ENCODE measurements around the gene ALDH8A1. TPM values are rescaled to one million over a fixed set of nuclear protein-coding genes. Genes with fewer than 3 reads are reported as not detected.

ALDH8A1 gene
- total RNA-seq, 1 experiment from 2014 or later: 0.29 TPM

DNA sequence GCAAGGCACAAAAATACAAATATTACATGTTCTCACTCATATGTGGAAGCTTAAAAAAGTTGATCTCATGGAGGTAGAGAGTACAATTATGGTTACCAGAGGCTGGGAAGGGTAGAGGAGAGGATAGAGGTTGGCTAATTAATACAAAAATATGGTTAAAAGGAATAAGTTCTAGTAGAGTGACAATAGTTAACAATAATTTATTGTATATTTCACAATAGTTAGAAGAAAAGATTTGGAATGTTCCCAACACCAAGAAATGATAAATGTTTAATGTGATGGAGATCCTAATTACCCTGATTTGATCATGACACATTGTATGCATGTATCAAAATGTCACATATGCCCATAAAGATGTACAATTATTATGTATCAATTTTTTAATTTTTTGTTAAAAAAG is 1.8 kb downstream of the ALDH8A1 start:
- no peak overlapping the region for H3K4me3 Mint-ChIP-seq (ENCODE audit: unreplicated experiment)
- H3K36me3 ChIP-seq (ENCODE audit: control insufficient read depth, insufficient read depth, low read length): no peaks in the 10 kb centered on the region
- ChIA-PET CTCF (no interaction called here), POLR2A (no interaction called here)
- no peaks in the 10 kb centered on the region for H3K36me3 Mint-ChIP-seq (ENCODE audit: insufficient read depth, unreplicated experiment)
- DNase-seq: no peak
- TF ChIP-seq, protein P1, sequence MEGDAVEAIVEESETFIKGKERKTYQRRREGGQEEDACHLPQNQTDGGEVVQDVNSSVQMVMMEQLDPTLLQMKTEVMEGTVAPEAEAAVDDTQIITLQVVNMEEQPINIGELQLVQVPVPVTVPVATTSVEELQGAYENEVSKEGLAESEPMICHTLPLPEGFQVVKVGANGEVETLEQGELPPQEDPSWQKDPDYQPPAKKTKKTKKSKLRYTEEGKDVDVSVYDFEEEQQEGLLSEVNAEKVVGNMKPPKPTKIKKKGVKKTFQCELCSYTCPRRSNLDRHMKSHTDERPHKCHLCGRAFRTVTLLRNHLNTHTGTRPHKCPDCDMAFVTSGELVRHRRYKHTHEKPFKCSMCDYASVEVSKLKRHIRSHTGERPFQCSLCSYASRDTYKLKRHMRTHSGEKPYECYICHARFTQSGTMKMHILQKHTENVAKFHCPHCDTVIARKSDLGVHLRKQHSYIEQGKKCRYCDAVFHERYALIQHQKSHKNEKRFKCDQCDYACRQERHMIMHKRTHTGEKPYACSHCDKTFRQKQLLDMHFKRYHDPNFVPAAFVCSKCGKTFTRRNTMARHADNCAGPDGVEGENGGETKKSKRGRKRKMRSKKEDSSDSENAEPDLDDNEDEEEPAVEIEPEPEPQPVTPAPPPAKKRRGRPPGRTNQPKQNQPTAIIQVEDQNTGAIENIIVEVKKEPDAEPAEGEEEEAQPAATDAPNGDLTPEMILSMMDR (IDR thresholded peaks at IDR 0.05; ENCODE audit: insufficient read depth in 1 of 2, low read depth in 1 of 2, low read length in 1 of 2, severe bottlenecking in 1 of 2, unreplicated experiment in 1 of 2): no peak
- H3K27me3 ChIP-seq (replicated peaks; ENCODE audit: control insufficient read depth, insufficient read depth, low read length): no peaks in the 10 kb centered on the region
- H3K27me3 Mint-ChIP-seq (ENCODE audit: insufficient read depth, unreplicated experiment): no peaks in the 10 kb centered on the region
- H3K4me1 ChIP-seq: no peaks in the 10 kb centered on the region
- H3K9me3 Mint-ChIP-seq (ENCODE audit: unreplicated experiment): no peaks in the 10 kb centered on the region
- H3K4me1 Mint-ChIP-seq (ENCODE audit: low read depth, unreplicated experiment): no peaks in the 10 kb centered on the region
- H3K9me3 ChIP-seq: no peaks in the 10 kb centered on the region
- BruUV-seq (replicated peaks): no TSS peak
- no peak overlapping the region for H3K27ac Mint-ChIP-seq (ENCODE audit: unreplicated experiment)
- H3K4me3 ChIP-seq (ENCODE audit: low read depth, low read length): no peak overlapping the region
- intact Hi-C loops (cut with micrococcal nuclease; ENCODE audit: unreplicated experiment): loop anchor here (10.0 kb wide), 2 partner anchors 123 to 1023 kb away; no protein-coding TSS in a partner anchor

DNA sequence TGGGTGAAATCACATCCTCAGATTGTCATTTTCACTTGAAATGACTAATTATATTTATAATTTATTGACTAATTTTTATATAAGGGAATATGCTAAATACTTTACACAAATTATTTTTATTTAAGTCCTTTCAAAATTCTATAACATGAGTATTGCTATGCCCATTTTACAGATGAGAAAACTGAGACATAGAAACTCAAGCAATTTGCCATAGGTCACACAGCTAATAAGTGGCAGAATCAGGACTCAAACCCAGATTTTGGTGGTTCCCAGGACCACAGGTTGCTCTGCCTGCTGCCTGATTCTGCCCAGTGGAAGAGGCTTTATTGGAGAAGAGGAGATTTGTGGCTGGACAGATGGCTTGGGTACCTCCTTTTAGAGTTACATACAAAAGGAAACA is 4.9 kb downstream of the ALDH8A1 start:
- H3K27me3 Mint-ChIP-seq (ENCODE audit: insufficient read depth, unreplicated experiment): no peaks in the 10 kb centered on the region
- no peaks in the 10 kb centered on the region for H3K4me1 Mint-ChIP-seq (ENCODE audit: low read depth, unreplicated experiment)
- ChIA-PET CTCF (no interaction called here), POLR2A (no interaction called here)
- no peak for DNase-seq
- H3K9me3 Mint-ChIP-seq (ENCODE audit: unreplicated experiment): no peaks in the 10 kb centered on the region
- Histone ChIP-seq H3K4me1 (no peaks in the 10 kb centered on the region), H3K9me3 (no peaks in the 10 kb centered on the region), H3K36me3 (ENCODE audit: control insufficient read depth, insufficient read depth, low read length) (no peaks in the 10 kb centered on the region), H3K4me3 (ENCODE audit: low read depth, low read length) (no peak overlapping the region), H3K27me3 (replicated peaks; ENCODE audit: control insufficient read depth, insufficient read depth, low read length) (no peaks in the 10 kb centered on the region)
- TF ChIP-seq, protein P1 (IDR thresholded peaks at IDR 0.05; ENCODE audit: insufficient read depth in 1 of 2, low read depth in 1 of 2, low read length in 1 of 2, severe bottlenecking in 1 of 2, unreplicated experiment in 1 of 2): no peak
- H3K4me3 Mint-ChIP-seq (ENCODE audit: unreplicated experiment): no peak overlapping the region
- intact Hi-C loops (cut with micrococcal nuclease; ENCODE audit: unreplicated experiment): loop anchor here (10.0 kb wide), 2 partner anchors 120 to 1020 kb away; no protein-coding TSS in a partner anchor
- BruUV-seq (replicated peaks): no TSS peak
- H3K27ac Mint-ChIP-seq (ENCODE audit: unreplicated experiment): no peak overlapping the region
- no peaks in the 10 kb centered on the region for H3K36me3 Mint-ChIP-seq (ENCODE audit: insufficient read depth, unreplicated experiment)

DNA sequence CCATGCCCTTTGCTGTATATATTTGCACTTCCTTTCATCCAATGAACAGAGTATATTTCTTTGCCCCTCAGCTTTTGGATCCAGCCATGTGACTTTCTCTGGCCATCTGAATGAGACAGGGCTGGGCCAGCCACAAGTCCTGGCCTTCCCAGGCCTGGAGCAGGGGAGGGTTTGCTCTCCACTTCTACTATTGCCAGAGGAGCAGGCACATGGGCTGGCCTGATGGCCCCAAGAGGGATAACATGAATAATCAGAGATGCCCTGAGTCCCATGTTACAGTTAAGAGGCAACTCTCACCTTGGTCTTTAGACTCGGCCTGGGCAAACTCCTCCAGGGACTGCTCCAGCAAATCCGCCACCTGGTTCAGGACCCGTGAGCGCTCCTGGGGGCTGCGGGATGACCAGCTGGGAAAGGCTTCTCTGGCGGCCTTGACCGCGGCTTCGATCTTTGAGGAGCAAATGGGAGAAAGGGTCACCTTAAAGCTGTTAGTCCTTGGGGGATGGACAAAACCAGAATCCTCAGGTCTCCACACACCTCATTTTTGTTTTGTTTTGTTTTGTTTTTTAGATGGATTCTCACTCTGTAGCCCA is 6.3 kb downstream of the ALDH8A1 start:
- no peaks in the 10 kb centered on the region for H3K9me3 Mint-ChIP-seq (ENCODE audit: unreplicated experiment)

More for the DNA sequence above, 6.3 kb downstream of the ALDH8A1 start:
- H3K9me3 ChIP-seq: no peaks in the 10 kb centered on the region
- intact Hi-C loops (cut with micrococcal nuclease; ENCODE audit: unreplicated experiment): loop anchor here (10.0 kb wide), 2 partner anchors 119 to 1019 kb away; no protein-coding TSS in a partner anchor
- DNase-seq: no peak
- TF ChIP-seq, protein P1 (IDR thresholded peaks at IDR 0.05; ENCODE audit: insufficient read depth in 1 of 2, low read depth in 1 of 2, low read length in 1 of 2, severe bottlenecking in 1 of 2, unreplicated experiment in 1 of 2): no peak
- CTCF ChIA-PET: no interaction called here
- no TSS peak for BruUV-seq (replicated peaks)
- POLR2A ChIA-PET: no interaction called here
- H3K36me3 ChIP-seq (ENCODE audit: control insufficient read depth, insufficient read depth, low read length): no peaks in the 10 kb centered on the region
- H3K4me1 ChIP-seq: no peaks in the 10 kb centered on the region
- no peaks in the 10 kb centered on the region for H3K27me3 ChIP-seq (replicated peaks; ENCODE audit: control insufficient read depth, insufficient read depth, low read length)
- Mint-ChIP-seq H3K27ac (ENCODE audit: unreplicated experiment) (no peak overlapping the region), H3K4me3 (ENCODE audit: unreplicated experiment) (no peak overlapping the region), H3K36me3 (ENCODE audit: insufficient read depth, unreplicated experiment) (no peaks in the 10 kb centered on the region), H3K4me1 (ENCODE audit: low read depth, unreplicated experiment) (no peaks in the 10 kb centered on the region), H3K27me3 (ENCODE audit: insufficient read depth, unreplicated experiment) (no peaks in the 10 kb centered on the region)
- no peak overlapping the region for H3K4me3 ChIP-seq (ENCODE audit: low read depth, low read length)
